Activated gamma-delta T cell treated with anti-CD3 and anti-CD28 coated beads, Interleukin-2, amount 50 U/mL, for 16 hours (primary cell): ENCODE results near the gene ATP6V0D1.
"Not testable (repeated sequence)": the region's sequence is repeated elsewhere in the genome, so short reads cannot be mapped to it uniquely, and the experiment has no call there.

Experiments used
- DNase-seq: peaks from one replicate; pipeline ENCODE4 v3.0.0-alpha.2; 2020; ENCODE audit warnings: low read depth

The ATP6V0D1 gene

GRCh38 chr16:67428146-67428731 lies 52.7 kb downstream of the ATP6V0D1 start:
- DNase-seq = peak; percentile 25

DNA sequence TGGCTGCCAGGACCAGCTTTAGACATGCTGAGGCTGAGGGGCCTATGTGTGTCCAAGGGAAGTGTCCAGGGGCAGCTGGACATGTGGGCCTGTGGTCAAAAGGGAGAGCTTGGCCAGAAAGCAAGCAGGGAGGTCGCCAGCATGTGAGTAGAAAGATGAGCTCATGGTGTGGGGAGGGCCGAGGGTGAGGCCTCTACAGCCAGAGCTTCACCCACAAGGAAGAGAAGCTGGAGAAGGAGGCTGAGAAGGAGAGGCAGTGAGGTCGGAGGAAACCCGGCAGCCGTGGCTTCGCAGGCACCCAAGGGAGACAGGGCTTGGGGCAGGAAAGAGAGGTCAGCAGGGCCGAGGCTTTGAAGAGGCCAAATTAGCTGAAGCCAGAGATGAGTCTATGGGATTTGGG lies 54.0 kb downstream of the ATP6V0D1 start:
- no peak for DNase-seq

DNA sequence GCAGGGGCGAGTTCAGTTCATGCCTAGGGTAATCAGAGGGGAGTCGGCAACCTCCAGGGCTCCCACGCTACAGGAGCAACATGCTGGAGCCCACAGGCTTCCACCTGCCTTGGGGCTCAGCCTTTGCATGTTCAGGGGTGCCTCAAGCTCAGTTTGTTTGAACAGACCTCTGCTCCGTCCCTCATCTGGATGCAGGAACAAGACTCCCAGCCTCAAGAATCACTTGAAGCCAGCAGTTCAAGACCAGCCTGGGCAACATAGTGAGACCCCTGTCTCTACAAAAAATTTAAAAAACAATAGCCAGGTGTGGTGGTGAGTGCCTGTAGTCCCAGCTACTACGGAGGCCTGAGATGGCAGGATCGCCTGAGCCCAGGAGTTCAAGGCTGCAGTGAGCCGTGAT lies 54.9 kb downstream of the ATP6V0D1 start:
- no peak for DNase-seq

DNA sequence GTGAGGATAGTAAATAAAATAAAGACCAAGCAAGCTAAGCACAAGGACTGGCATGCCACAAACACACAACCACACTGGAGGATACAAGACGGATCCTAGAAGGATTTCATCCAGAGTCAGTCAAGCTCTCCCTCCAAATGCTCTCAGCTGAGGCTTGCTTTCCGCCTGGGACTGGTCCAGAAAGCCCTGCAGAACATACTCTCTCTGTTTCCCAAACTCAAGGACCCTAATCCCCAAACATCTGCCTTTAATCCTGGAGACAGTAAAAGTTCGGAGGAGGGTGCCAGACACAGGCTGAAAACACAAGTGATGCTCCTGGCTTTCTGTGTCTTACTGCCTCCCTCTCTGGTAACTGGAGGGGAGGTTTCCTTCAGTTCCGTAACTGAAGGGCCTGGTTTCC lies 55.4 kb downstream of the ATP6V0D1 start:
- no peak for DNase-seq

DNA sequence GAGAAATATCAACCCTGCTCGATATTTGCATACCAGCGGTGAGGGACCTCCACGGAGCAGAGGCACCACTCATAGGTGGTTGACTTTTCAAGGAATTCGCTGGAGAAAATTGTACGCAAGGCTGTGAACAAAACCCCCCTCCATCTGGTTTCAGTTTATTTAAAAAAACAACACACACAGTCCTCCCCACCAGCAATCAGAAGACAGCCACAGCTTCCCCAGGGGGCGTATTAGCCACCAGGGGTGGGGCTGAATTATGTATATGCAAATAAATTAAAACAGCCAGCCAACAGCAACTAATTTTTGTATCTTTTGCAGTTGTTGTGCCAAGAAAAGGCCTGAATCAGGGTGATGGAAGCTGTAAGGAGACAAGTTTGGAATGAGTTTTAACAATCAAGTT lies 55.9 kb downstream of the ATP6V0D1 start:
- no peak for DNase-seq

- DNase-seq = no peak
Measured at GRCh38 chr16:67424261-67424615, 56.7 kb downstream of the ATP6V0D1 start.

DNA sequence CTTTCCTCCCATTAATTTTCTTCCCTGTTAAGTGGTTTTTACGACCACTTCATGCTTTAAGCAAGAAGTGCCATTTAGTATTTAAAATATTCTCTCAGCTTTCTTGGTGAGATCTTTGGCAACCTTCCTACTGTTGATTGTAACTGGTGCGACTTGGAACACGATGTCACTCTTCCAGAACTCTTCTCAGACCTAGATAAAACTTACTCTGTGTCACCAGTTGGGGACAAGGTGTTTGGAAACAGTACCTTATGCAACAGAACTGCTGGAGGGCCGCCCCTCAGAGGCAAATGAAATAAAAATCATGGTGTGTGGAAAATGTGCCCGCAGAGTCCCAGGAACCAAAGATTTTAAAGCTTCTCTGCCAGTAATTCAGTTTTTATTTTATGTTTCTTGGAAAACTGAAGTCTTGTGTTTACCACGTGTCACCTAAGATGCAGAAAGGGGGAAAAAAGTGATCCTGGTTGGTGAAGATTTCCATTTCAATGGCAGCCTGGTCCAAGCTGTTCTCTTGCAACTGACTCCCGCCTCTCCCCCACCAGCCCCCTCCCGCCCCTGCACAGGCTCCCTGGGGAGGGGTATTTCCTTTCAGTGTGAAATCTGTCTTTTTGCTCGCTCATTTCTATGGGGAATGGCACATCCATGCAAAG lies 57.2 kb downstream of the ATP6V0D1 start:
- no peak for DNase-seq

DNA sequence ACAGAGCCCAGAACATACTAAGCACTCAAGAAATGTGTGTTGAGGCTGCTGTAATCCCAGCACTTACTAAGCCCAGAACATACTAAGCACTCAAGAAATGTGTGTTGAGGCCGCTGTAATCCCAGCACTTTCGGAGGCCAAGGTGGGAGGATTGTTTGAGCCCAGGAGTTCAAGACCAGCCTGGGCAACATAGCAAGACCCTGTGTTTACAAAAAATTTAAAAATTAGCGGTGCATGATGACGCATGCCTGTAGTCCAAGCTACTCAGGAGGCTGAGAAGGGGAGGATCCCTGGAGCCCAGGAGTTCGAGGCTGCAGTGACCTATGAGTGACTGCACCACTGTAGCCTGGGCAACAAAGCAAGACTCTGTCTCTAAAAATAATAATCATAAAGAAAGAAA lies 57.9 kb downstream of the ATP6V0D1 start:
- DNase-seq = no peak

DNA sequence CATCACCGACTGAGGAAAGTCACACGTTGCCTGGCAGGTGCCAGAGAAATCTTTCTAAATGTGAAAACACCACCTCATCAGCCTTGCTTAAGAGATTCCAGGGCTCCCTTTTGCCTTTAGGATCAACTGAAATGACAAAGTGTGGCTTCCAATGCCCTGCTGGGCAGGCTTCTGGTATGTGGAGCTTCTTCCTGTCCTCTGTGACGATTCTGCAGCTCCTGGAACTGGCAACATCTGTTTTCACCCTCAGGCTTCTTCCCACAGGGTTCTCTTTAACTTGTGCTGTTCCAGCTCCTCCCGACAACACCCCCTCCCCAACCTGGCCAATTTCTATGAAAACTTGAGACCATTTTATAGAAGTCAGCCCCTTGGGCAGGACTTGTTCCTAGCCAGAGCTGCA lies 59.9 kb downstream of the ATP6V0D1 start:
- no peak for DNase-seq

DNA sequence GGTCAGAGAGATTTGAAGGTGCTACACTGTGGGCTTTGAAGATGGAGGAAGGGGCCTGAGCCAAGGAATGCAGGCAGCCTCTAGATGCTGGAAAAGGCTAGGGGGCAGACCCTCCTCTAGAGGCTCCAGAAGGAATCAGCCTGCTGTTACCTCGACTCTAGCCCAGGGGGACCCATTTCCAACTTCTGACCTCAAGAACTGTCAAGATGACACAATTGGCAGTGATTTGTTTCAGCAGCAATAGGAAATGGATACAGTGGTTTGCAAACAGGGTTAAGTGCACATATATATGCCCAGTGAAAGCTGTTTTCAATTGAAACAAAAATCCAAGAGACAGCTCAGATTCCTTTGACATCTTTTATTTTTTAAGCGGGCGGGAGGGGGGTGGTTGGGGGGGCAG lies 61.0 kb downstream of the ATP6V0D1 start:
- no peak for DNase-seq

DNA sequence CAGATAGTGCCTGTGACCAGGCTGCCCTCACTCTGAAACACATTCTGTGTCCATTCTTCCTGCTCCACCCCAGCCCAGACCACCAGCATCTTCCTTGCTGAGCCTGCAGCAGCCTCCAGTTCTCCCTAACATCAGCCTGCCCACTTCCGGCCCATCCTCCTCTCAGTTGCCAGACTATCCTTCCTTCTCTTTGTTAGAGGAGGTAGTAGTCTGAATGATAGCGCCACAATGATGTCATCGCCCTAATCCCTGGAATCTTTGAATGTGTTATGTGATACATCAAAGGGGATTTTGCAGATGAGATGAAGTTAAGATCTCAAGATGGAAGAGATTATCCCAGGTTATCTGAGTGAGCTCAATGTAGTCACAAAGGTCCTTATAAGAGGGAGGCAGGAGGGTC lies 61.5 kb downstream of the ATP6V0D1 start:
- DNase-seq = no peak

- no peak for DNase-seq
Measured at GRCh38 chr16:67417333-67418061, 63.5 kb downstream of the ATP6V0D1 start.

GRCh38 chr16:67415872-67416793 lies 64.8 kb downstream of the ATP6V0D1 start, which contains the start of gene ZDHHC1:
ZDHHC1 (minus strand) TSS chr16:67416477; CDS start chr16:67407775, 8,702 bp downstream.
- no peak for DNase-seq

DNA sequence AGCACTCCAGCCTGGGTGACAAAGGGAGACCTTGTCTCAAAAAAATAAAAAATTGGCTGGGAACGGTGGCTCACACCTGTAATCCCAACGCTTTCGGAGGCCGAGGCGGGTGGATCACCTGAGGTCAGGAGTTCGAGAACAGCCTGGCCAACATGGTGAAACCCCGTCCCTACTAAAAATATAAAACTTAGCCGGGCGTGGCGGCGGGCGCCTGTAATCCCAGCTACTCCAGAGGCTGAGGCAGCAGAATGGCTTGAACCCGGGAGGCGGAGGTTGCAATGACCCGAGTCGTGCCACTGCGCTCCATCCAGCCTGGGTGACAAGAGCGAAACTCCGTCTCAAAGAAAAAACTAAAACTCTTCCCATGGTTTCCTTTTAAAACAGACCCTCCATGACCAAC lies 65.5 kb downstream of the ATP6V0D1 start:
- DNase-seq = not testable (repeated sequence)

GRCh38 chr16:67413978-67414911 lies 66.7 kb downstream of the ATP6V0D1 start:
- no peak for DNase-seq

GRCh38 chr16:67412294-67412693 lies 68.7 kb downstream of the ATP6V0D1 start:
- DNase-seq = no peak

GRCh38 chr16:67411339-67411738 lies 69.6 kb downstream of the ATP6V0D1 start:
- no peak for DNase-seq

GRCh38 chr16:67409631-67410030 lies 71.3 kb downstream of the ATP6V0D1 start:
- DNase-seq = no peak

DNA sequence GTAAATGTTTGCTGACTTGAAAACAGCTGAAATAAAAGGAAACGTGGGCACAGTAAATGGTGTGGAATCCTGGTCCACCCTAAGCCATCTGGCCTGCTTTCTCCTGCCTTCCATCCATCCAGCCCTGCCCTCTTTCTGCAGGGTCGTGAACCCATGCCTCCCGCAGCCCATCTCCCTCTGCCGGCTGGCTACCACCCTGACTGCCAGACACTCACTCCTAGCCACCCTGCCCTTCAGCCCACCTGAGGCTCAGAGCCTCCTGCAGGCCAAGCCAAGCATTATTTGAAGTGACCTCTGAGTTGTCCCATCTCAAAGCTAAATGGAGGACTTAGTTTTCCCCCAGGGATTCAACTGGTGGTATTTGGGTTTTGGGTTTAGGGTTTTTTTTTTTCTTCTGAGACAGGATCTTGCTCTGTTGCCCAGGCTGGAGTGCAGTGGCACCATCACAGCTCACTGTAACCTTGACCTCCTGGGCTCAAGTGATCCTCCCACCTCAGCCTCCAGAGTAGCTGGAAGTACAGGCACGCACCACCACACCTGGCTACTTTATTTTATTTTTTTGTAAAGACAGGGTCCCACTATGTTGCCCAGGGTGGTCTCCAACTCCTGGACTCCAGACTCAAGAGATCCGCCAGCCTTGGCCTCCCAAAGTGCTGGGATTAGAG lies 73.0 kb downstream of the ATP6V0D1 start:
- DNase-seq = no peak

DNA sequence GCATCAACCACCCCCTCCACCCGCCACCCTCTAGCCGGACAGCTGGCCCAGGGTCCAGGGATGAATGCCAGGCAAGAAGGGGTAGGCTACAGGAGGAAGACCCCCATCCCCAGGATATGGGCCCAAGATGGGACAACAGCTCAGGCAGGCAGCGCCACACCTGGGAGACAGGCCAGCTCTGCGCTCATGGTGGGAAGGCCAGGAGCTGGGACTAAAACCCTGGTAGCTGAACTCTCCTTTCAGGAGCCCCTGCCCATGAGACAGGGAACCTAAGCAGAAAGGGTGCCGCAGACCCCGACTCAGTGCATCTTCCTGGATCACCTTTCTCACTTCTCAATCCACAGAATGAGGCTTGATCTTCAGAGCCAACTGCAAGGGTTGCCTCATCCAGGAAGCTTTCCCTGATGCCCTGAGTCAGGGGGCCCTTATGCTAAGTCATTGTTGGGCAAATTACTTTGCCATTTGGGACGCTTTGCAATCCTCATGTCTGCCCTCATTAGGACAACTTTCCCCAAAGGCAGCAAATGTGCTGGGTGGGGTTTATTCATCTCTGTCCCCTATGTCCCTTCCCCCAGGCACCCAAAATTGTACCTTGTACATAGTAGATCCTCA lies 73.7 kb downstream of the ATP6V0D1 start:
- no peak for DNase-seq
